AG10803 (cell line): ENCODE results near the gene LSM10.

Experiments used
- DNase-seq: peaks from one replicate; pipeline ENCODE4 v3.0.0; 2010; ENCODE audit warnings: low read depth
- H3K4me3 ChIP-seq: 2 replicates; pipeline ENCODE4 v1.5.1; 2011; ENCODE audit warnings: mild to moderate bottlenecking, low read length, control low read depth
- TF ChIP-seq, protein P1 (sequence below): conservative IDR thresholded peaks from 2 replicates; pipeline ENCODE4 v1.5.1; 2011; ENCODE audit warnings: mild to moderate bottlenecking, low read length, control low read depth, inconsistent platforms

LSM10 gene

GRCh38 chr1:36345353-36345752, 52.4 kb downstream of the LSM10 start:
- H3K4me3 ChIP-seq, result no peak overlapping the region
- DNase-seq, result no peak
- TF ChIP-seq, protein P1, sequence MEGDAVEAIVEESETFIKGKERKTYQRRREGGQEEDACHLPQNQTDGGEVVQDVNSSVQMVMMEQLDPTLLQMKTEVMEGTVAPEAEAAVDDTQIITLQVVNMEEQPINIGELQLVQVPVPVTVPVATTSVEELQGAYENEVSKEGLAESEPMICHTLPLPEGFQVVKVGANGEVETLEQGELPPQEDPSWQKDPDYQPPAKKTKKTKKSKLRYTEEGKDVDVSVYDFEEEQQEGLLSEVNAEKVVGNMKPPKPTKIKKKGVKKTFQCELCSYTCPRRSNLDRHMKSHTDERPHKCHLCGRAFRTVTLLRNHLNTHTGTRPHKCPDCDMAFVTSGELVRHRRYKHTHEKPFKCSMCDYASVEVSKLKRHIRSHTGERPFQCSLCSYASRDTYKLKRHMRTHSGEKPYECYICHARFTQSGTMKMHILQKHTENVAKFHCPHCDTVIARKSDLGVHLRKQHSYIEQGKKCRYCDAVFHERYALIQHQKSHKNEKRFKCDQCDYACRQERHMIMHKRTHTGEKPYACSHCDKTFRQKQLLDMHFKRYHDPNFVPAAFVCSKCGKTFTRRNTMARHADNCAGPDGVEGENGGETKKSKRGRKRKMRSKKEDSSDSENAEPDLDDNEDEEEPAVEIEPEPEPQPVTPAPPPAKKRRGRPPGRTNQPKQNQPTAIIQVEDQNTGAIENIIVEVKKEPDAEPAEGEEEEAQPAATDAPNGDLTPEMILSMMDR, result no peak

DNA sequence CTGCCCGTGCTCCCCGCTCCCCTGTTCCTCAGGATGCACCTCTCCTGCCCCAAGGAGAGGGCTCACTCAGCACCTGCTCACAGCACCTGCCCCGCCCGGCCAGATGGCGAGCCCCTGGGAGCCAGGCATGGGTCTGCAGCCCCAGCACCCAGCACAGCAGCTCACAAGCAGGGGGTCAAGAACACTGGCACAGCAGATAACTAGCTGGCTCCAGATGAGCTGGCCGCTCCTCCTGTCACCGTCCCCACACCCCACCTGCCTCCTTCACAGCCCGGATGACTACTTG, 53.4 kb downstream of the LSM10 start:
- TF ChIP-seq, protein P1, result no peak
- no peak for DNase-seq
- H3K4me3 ChIP-seq, result no peak overlapping the region

GRCh38 chr1:36343651-36344394, 53.9 kb downstream of the LSM10 start:
- no peak overlapping the region for H3K4me3 ChIP-seq
- TF ChIP-seq, protein P1, result no peak
- no peak for DNase-seq
